NT2/D1 (cell line): ENCODE measurements around the gene PCDHAC2.

ENCODE experiments used
- DNase-seq: peaks from one replicate; pipeline ENCODE4 v3.0.0-alpha.2; 2011; ENCODE audit warnings: low read depth, low spot score
- H3K27me3 ChIP-seq: 2 replicates; pipeline ENCODE4 v1.6.0; 2011; ENCODE audit warnings: mild to moderate bottlenecking; ENCODE audit not compliant: insufficient read length, insufficient read depth
- H3K36me3 ChIP-seq: 2 replicates; pipeline ENCODE4 v1.6.1; 2011; ENCODE audit warnings: mild to moderate bottlenecking, low read length, mixed read lengths; ENCODE audit not compliant: insufficient read depth, insufficient read length
- H3K4me1 ChIP-seq: 2 replicates; pipeline ENCODE4 v1.5.1; 2011; ENCODE audit not compliant: insufficient read depth, insufficient read length
- H3K4me3 ChIP-seq: 2 replicates; pipeline ENCODE4 v1.5.1; 2011; ENCODE audit warnings: low read depth; ENCODE audit not compliant: insufficient read length
- H3K9ac ChIP-seq: 2 replicates; pipeline ENCODE4 v1.6.0; 2011; ENCODE audit warnings: low read depth; ENCODE audit not compliant: insufficient read length
- H3K9me3 ChIP-seq: 2 replicates; pipeline ENCODE4 v1.5.1; 2011; ENCODE audit warnings: mild to moderate bottlenecking, low read length; ENCODE audit not compliant: insufficient read depth
- SUZ12 ChIP-seq: IDR thresholded peaks from 2 replicates; pipeline ENCODE4 v1.6.1; 2011; ENCODE audit not compliant: insufficient read length, insufficient read depth; ENCODE audit errors: extremely low read depth
- YY1 ChIP-seq: IDR thresholded peaks from 2 replicates; pipeline ENCODE4 v1.6.1; 2011; ENCODE audit not compliant: insufficient read length, insufficient read depth
- ZNF274 ChIP-seq: IDR thresholded peaks from 2 replicates; pipeline ENCODE4 v1.6.1; 2011; ENCODE audit warnings: mild to moderate bottlenecking, low read depth, low read length

PCDHAC2 gene

GRCh38 chr5:140986117-140986521 is 19.8 kb downstream of the PCDHAC2 start:
- Histone ChIP-seq H3K27me3 (no peaks in the 10 kb centered on the region), H3K36me3 (no peaks in the 10 kb centered on the region), H3K4me3 (no peak overlapping the region), H3K9me3 (no peaks in the 10 kb centered on the region), H3K9ac (no peak overlapping the region), H3K4me1 (no peaks in the 10 kb centered on the region)
- TF ChIP-seq ZNF274 (no peak), YY1 (no peak)
- DNase-seq, result no peak

GRCh38 chr5:140988100-140988499 is 21.8 kb downstream of the PCDHAC2 start:
- Histone ChIP-seq H3K27me3 (no peaks in the 10 kb centered on the region), H3K9ac (no peak overlapping the region), H3K4me3 (no peak overlapping the region), H3K36me3 (no peaks in the 10 kb centered on the region), H3K9me3 (no peaks in the 10 kb centered on the region), H3K4me1 (no peaks in the 10 kb centered on the region)
- DNase-seq, result no peak
- TF ChIP-seq ZNF274 (no peak), SUZ12 (no peak), YY1 (no peak)

DNA sequence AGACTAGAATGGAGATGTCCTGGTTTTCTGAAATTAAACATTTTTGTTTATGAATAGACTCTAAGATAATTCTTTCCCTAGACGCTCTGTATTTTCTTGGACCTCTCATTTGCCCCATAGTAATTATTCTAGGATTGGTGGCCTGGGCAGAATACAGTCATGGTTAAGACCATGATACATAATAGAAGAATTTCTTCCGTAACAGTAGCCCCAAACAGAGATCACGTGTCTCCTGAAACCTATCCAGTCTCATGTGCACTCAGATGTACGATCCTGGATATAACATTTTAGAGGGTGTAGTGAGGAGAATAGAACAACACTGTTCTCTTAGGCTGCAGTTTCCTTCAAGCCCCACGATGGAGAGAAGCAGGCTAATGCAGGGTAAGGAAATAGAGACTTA is 22.3 kb downstream of the PCDHAC2 start:
- no peaks in the 10 kb centered on the region for H3K4me1 ChIP-seq
- H3K36me3 ChIP-seq, result no peaks in the 10 kb centered on the region
- DNase-seq, result no peak
- H3K27me3 ChIP-seq, result no peaks in the 10 kb centered on the region
- H3K9me3 ChIP-seq, result no peaks in the 10 kb centered on the region
- H3K4me3 ChIP-seq, result no peak overlapping the region
- no peak overlapping the region for H3K9ac ChIP-seq
- no peak for TF ChIP-seq SUZ12
- no peak for TF ChIP-seq ZNF274
- TF ChIP-seq YY1, result no peak

GRCh38 chr5:140989254-140990020 is 23.2 kb downstream of the PCDHAC2 start:
- no peaks in the 10 kb centered on the region for H3K36me3 ChIP-seq
- no peak overlapping the region for H3K4me3 ChIP-seq
- H3K4me1 ChIP-seq, result no peaks in the 10 kb centered on the region
- no peaks in the 10 kb centered on the region for H3K9me3 ChIP-seq
- no peak overlapping the region for H3K9ac ChIP-seq
- H3K27me3 ChIP-seq, result no peaks in the 10 kb centered on the region
- DNase-seq, result no peak
- TF ChIP-seq SUZ12 (no peak), ZNF274 (no peak), YY1 (no peak)

DNA sequence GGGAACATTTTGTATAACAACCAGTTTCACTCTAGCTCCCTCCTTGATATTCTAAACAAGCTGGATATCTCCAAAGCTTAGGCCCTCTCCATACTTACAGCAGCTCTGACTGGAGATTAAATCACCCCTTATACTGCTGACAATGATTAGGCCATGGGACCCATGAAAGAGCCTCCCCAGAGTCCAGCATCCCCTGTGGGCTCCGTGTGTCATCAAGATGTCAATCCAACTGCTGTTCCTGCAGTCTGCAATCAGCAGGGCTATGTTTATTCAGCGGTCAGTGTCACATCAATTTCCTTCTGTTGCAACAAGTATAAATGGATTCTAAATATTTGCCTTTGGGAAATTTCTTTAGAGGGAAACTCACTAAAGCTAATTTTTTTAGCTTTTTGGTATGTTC is 26.6 kb downstream of the PCDHAC2 start:
- no peaks in the 10 kb centered on the region for H3K4me1 ChIP-seq
- no peaks in the 10 kb centered on the region for H3K9me3 ChIP-seq
- H3K4me3 ChIP-seq, result no peak overlapping the region
- H3K27me3 ChIP-seq, result no peaks in the 10 kb centered on the region
- TF ChIP-seq SUZ12 (no peak), ZNF274 (no peak), YY1 (no peak)
- H3K36me3 ChIP-seq, result no peaks in the 10 kb centered on the region
- DNase-seq, result no peak
- H3K9ac ChIP-seq, result no peak overlapping the region

DNA sequence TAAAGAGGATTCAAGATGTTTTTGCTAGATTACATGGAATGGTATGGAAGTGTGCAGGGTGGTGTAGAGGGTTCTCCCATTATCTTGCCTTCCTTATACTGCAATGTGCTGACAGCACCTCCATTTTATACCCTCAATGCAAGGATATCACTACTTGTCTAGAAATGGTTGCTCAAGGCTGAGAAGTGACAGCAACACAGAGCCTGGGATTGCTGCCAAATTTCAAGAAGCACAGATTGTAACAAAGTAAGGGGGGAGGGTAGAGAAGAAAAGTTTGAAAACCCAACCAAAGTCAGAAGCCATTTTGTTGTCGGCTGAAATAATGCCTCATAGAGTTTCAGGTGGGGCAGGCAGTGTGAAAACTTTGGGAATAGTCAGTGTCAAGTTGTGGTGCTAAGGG is 29.8 kb downstream of the PCDHAC2 start:
- no peaks in the 10 kb centered on the region for H3K27me3 ChIP-seq
- no peak for DNase-seq
- no peaks in the 10 kb centered on the region for H3K4me1 ChIP-seq
- no peak overlapping the region for H3K9ac ChIP-seq
- H3K9me3 ChIP-seq, result no peaks in the 10 kb centered on the region
- no peak overlapping the region for H3K4me3 ChIP-seq
- no peak for TF ChIP-seq YY1
- TF ChIP-seq SUZ12, result no peak
- no peak for TF ChIP-seq ZNF274
- H3K36me3 ChIP-seq, result no peaks in the 10 kb centered on the region

DNA sequence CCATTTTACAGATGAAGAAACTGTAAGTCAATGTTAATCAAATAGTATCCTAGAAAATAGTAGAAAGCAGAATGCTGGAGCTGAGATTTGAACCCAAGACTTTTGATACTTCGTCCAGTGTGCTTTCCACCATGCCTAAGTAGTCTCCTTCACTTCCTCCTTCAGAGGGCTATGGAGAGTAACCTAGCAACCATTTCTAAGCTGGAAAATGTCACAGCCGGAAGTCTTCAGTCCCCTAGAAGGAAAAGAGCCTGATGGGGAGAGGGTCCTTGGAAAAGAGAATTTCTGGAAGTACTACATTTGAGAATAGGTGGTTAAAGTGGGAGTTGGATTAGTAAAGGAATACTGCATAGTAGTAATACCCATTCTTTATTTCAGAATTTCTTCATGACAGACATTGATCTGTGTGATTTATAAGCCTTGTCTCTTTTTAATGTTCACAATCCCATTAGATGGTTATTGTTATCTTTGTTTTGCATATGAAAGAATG is 32.7 kb downstream of the PCDHAC2 start:
- H3K4me1 ChIP-seq, result no peaks in the 10 kb centered on the region
- H3K36me3 ChIP-seq, result no peaks in the 10 kb centered on the region
- H3K9me3 ChIP-seq, result no peaks in the 10 kb centered on the region
- no peak overlapping the region for H3K9ac ChIP-seq
- H3K27me3 ChIP-seq, result no peaks in the 10 kb centered on the region
- TF ChIP-seq ZNF274 (no peak), YY1 (no peak), SUZ12 (no peak)
- no peak for DNase-seq
- H3K4me3 ChIP-seq, result no peak overlapping the region

GRCh38 chr5:141001446-141001843 is 35.2 kb downstream of the PCDHAC2 start:
- Histone ChIP-seq H3K36me3 (no peaks in the 10 kb centered on the region), H3K9ac (peak overlapping the region; percentile 70), H3K4me1 (no peaks in the 10 kb centered on the region), H3K4me3 (peak overlapping the region; percentile 32), H3K9me3 (no peaks in the 10 kb centered on the region), H3K27me3 (no peaks in the 10 kb centered on the region)
- no peak for TF ChIP-seq ZNF274
- TF ChIP-seq YY1, result no peak
- no peak for TF ChIP-seq SUZ12
- DNase-seq, result no peak
